GM12892 (cell line): ENCODE results near the gene LCN2.

Experiments
- POLR2A ChIP-seq: IDR thresholded peaks from 2 replicates; pipeline ENCODE4 v1.6.1; 2011; ENCODE audit warnings: low read depth, low read length, control low read depth
- POLR2AphosphoS5 ChIP-seq: IDR thresholded peaks from 2 replicates; pipeline ENCODE4 v1.6.1; 2011; ENCODE audit warnings: low read depth, low read length, control low read depth

GRCh38 chr9:128102196-128102595, 47.1 kb upstream of the LCN2 start:
- TF ChIP-seq POLR2AphosphoS5 = no peak
- TF ChIP-seq POLR2A = no peak
